ENCODE results near the gene AMPD3.

Gene AMPD3

GRCh38 chr11:10488934-10489691, 34.0 kb downstream of the AMPD3 start:
- no peak for DNase-seq (ENCODE audit: low read depth in 2 of 2)

- no peak for DNase-seq (ENCODE audit: low read depth in 2 of 2)
These were observed 35.0 kb downstream of the AMPD3 start for GRCh38 chr11:10490032-10490397.

GRCh38 chr11:10490398-10491241, 35.6 kb downstream of the AMPD3 start:
- no peak for DNase-seq (ENCODE audit: low read depth in 2 of 2)

GRCh38 chr11:10492084-10492483, 37.0 kb downstream of the AMPD3 start:
- DNase-seq (ENCODE audit: low read depth in 2 of 2) = no peak

GRCh38 chr11:10493041-10493663, 38.1 kb downstream of the AMPD3 start:
- DNase-seq (ENCODE audit: low read depth in 2 of 2) = no peak

- no peak for DNase-seq (ENCODE audit: low read depth in 2 of 2)
These were observed 39.8 kb downstream of the AMPD3 start for GRCh38 chr11:10494636-10495463.

- DNase-seq (ENCODE audit: low read depth in 2 of 2) = no peak
These were observed 40.4 kb downstream of the AMPD3 start for GRCh38 chr11:10495464-10495786.

- no peak for DNase-seq (ENCODE audit: low read depth in 2 of 2)
These were observed 41.4 kb downstream of the AMPD3 start for GRCh38 chr11:10496296-10496936.

GRCh38 chr11:10497371-10498021, 42.4 kb downstream of the AMPD3 start:
- DNase-seq (ENCODE audit: low read depth in 2 of 2) = no peak

GRCh38 chr11:10498022-10498400, 42.9 kb downstream of the AMPD3 start:
- no peak for DNase-seq (ENCODE audit: low read depth in 2 of 2)

GRCh38 chr11:10498426-10499250, 43.6 kb downstream of the AMPD3 start:
- DNase-seq (ENCODE audit: low read depth in 2 of 2) = no peak

- no peak for DNase-seq (ENCODE audit: low read depth in 2 of 2)
These were observed 44.4 kb downstream of the AMPD3 start for GRCh38 chr11:10499452-10499851.

GRCh38 chr11:10499874-10500601, 45.0 kb downstream of the AMPD3 start:
- DNase-seq (ENCODE audit: low read depth in 2 of 2) = no peak

- DNase-seq (ENCODE audit: low read depth in 2 of 2) = no peak
These were observed 46.0 kb downstream of the AMPD3 start for GRCh38 chr11:10500757-10501684.

GRCh38 chr11:10502065-10502680, 47.1 kb downstream of the AMPD3 start:
- DNase-seq (ENCODE audit: low read depth in 2 of 2) = no peak

GRCh38 chr11:10502770-10503169, 47.7 kb downstream of the AMPD3 start:
- no peak for DNase-seq (ENCODE audit: low read depth in 2 of 2)

- no peak for DNase-seq (ENCODE audit: low read depth in 2 of 2)
These were observed 48.2 kb downstream of the AMPD3 start for GRCh38 chr11:10503221-10503620.
